Measurements from ENCODE around the gene FOXL2.

FOXL2 gene

DNA sequence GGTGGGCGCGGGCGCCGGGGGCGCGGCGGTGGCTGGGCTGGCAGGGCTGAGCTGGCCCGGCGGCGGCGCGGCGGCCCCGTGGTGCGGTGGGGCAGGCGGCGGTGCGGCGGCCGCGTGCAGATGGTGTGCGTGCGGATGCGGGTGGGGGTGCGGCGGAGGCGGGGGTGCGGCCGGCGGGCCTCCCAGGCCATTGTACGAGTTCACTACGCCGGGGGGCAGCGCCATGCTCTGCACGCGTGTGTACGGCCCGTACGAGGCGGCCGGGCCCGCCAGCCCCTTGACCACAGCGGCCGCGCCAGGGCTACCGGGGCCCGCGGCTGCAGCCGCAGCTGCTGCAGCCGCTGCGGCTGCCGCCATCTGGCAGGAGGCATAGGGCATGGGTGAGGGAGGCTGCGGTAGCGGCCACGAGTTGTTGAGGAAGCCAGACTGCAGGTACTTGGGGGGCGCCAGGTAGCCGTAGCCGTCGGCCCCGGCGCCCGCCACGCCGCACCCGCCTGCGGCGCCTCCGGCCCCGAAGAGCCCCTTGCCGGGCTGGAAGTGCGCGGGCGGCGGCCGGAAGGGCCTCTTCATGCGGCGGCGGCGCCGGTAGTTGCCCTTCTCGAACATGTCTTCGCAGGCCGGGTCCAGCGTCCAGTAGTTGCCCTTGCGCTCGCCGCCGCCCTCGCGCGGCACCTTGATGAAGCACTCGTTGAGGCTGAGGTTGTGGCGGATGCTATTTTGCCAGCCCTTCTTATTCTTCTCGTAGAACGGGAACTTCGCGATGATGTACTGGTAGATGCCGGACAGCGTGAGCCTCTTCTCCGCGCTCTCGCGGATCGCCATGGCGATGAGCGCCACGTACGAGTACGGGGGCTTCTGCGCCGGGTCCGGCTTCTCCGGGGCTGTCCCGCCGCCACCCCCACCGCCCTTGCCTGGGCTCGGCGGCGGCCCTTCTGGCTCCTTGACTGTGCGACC is 951 bp downstream of the FOXL2 start:
- DNase-seq, result peak; percentile 25

DNA sequence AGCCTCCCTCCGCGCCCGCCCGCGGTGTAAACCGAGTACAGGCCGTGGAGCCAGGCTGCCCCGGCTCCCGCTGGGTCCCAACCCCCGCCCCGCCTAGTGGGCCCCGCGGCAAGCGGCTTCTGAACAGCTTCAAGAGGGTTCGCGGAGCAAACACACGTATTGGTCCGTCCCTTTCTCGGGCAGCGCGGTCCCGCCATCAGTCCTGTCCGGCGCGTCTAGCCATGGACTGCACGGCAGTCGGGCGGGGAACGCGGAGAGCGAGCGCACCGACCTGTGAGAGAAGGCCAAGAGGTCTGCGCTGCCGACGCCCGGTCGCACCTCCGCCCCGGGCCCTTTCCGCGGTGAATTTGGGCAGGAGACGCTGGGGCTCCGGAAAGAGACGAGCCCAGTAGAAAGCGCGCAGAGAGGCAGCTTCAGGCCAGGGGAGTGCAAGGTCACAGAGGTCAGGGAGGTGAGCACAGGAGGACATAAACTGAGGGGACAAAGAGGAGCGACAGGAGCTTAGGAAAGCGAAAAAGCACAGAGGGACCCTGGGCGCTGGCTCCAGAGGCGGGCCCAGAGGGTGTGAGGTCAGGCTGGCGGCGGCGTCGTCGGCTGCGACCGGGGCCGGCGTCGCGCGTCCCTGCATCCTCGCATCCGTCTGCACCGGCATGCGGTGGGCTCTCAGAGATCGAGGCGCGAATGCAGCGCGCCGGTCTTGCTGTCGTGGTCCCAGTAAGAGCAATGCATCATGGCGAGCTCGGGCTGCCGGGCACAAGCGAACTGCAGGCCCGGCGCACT is 1.8 kb downstream of the FOXL2 start:
- peak; percentile 27 for DNase-seq

DNA sequence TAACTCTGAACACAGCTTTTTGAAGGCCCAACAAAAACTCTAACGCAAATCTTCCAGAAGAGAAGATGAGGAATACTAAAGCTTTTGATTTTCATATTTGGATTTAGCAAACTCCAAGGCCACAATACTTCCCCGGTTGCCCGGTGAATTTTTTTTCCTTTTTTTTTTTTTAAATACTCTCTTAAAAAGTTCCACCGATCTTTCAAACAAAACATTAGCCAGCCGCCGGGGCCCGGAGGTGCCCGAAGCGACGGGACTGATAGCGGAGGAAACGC is 2.3 kb downstream of the FOXL2 start:
- DNase-seq, result no peak

DNA sequence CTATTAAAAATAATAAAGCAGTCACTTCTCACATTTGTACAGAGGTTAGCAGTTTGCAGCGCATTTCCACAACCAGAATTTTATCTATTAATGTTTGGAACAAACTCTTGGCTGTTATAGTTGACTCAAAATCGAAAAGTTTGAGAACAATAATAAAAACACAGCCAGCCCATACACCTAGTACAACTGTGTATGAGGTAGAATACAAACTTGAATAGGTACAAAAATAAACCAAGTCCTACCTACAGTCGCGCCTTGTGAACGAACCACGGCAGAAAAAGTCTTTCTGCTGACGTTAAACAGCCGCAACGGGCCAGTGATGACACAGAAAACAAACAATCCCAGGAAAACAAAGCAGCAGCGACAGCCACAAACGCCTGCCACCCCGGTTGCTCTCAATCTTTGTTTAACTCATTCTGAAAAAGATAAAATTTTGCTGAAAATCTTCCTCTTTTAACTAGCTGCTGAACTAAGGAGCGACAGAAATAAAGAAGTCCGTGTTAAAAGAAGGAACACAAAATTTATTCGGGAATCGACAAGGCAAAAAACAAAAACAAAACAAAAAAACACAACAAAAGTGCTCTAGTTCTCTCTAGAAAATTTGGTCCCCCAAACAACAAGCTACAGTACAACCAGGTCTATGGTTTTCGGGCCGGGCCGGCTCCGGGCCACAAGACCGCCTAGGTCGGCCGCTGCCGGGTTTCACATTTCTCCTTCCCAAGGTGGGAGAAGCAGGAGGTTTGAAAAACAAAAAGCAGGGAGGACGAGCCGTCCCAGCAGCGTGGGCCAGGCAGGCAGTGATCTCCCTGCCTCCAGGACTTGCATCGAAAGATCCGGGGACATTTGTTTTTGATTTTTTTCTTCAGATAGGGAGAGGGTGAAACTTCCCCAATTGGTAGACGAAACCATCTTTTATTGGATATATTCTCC is 2.9 kb downstream of the FOXL2 start:
- no peak for DNase-seq

DNA sequence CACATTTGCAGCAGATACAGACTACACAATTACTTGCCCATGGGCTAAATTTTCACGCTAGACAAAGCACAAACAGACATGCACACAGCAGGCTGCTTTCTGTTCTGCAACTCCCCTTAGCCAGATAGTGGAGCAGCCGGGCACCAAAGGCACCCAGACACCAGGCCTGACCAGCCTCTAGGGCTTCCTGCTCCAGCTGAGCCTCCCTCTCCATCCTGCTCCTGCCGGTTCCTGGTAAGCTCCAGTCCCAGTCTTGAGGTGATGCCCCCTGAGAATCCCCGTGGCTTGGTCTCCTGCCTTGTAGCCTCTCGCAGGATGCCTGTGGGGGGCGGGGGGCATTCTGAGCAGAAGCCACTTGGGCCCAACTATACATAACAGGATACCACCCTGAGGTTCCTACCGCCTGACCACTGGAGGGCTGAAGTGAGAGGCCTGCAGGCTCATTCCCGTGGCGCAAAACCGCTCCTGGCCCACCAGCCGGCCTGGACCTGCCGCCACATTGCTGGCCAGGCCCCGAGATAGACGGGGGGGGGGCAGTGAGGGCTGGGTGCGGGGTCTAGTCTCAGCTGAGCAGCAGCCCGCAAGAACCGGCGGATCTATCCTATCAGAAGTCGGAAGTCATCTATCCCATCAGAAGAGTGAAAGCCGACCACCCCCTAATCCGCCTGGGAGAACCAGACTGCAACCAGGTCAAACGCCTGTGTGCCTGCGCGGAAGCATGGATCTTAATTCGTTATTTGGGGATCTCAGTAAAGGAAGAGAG is 3.9 kb downstream of the FOXL2 start:
- DNase-seq, result no peak

DNA sequence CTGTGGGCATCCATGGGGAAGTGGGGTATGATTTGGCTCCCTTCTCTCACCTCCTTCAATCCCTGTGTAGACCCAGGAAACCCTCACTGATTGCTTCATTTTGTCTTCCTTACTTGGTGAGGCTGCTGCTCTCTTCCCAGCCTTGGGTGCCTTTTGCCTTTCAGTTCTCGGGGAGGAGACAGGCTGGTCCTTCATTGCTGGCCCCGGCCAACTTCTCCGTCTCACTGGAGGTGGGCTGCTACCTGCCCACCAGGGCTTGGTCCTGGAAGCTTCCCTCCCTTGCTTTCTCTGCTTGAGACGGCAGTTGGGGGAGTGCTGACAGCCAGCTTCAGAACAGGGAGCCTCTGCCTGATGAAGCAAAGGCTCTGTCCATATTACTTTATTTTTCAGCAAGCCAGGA is 4.7 kb downstream of the FOXL2 start:
- no peak for DNase-seq

DNA sequence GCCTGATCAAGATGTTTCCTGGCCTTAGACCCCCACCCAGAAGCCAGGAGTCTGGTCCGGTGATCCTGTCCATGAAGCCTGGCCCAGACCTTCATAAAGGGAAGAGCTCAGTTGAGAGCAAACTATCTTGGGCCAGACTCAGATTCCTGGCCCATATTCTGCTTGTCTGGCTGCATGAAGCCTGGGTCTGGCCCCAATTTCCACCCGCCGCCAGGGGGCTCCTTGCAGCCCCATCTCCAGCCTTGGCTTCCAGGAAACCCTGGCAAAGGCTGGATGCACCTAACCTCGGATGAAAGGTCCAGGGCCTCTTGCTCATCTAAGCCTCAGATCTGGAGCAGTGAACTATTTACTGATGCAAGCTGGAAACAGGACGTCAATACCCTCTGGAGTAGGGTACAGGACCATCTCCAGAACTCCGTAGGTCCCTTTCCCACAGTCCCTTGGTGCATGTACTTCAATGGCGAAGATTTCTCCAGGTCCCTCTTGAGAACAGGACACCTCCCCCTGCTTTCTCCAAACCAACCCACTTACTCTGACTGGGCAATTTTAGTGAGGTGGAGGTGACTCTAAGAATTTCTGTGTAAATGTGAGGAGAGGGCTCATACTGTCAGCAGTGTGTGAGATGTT is 5.6 kb downstream of the FOXL2 start:
- no peak for DNase-seq

DNA sequence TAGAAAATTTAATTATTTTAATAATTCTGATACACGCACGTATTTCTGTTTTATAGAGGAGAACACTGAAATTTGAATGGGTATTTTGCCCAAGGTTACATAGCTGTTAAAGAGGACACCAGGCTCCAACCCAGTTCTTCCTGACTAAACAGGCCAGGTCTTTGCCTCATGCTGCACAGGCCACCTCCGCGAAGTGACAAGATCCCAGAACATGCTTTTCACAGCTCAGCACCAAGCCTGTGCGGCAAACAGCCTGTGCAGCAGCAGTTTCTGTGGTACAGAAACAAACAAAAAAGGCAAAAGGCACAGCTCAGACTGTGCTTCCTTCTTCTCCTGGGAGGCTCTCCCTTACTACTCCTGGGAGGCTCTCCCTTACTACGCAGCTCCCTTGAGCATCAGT is 6.5 kb downstream of the FOXL2 start:
- no peak for DNase-seq

DNA sequence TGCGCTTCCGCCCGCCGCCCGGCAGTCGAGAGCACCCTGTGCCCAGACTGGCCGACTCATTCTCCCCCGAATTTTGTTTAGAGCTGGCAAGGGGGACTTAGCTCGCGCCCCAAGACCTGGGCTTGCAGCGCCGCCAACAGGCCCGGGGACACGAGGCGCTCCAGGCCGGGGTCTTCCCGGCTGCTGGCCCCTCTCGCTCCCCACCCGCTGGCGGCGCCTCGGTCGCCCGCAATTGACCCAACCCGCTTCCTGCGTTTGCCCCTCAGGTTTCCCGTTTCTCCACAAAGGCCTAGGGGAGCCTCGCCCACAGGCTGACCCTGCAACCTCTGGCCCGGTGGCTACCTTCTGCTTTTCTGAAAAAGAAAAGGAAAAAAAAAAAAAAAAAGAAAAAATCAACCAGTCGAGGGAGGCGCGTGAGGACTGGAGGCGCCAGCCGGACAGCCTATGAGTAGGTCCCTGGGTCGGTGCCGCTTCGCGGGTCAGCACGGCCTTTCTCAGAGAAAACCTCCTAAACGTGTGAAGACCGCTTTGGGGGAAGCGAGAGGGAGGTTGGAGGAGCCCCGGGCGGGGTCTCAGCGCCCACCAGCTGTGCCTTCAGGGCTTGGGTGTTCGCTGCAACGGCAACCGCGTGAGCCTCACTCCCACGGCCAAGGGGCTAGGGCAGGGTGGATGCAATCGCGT is 7.2 kb downstream of the FOXL2 start:
- no peak for DNase-seq

DNA sequence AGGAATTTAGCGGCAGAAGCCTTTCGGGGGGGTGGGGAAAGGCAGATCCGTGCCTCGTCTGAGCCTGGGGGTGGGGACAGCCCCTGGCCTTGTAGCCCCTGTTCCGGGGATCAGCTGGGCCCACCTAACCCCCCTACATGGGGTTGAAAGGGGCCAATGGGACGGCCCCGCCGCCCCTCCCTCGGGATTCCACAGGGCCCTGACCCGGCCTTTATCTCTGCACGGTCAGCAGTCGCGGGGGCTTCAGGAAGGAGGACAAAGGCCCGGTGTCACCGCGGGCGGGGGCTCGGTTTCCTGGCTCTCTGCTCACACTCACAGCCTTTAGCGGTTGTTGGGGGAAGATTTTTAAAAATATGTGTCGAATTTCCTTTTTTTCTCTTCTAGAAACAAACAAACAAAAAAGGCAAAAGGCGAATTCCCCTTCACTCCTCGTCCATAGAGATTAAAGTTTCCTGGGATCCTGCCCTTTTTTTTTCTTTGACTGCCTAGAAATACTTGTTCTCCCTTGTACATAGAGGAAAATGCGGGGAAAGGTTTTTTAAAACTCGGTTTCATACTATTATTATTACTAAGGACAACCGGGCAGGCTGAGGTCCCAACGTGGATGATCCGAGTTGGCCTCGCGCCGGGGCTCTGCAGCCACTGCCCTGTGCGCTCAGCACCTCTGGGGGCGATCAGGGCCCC is 7.9 kb downstream of the FOXL2 start:
- no peak for DNase-seq

DNA sequence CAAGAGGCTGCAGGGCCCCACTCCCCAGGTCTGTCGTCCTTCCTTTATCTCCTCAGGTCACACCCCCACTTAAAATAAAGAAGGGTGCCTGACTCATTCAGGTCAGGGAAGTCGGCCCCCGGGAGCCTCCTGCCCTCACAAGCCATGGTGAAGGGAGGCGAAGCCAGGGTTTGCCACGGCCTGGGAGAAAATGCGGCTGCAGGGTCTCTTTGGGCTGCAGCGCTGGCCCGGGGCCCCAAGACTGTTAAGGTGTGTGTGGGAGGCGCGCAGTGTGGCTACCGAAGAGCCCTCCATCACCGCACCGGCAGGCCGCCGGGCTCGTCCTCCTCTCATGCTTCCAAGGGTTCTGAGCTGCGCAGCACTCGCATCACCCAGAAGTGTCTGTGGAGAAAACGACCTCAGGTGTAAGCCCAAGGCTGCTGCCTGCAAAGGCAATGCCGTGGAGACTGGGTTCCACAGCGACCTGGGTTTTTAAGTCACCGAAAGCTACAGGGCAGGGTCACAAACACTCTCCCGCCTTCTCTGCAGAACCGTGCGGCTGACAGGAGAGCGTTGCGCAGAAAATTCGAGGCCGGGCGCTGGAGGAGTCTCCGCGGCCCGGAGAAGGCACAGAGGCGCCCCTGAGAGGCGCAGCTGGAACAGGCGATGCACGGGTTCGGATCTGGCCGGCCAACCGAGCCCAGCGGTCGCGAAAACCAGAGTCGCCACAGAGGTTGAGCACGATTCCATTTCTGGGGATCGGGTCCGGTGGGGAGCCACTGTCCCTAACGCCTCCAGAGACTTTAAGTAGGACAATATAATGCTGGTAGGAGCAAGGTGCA is 8.7 kb downstream of the FOXL2 start:
- no peak for DNase-seq

DNA sequence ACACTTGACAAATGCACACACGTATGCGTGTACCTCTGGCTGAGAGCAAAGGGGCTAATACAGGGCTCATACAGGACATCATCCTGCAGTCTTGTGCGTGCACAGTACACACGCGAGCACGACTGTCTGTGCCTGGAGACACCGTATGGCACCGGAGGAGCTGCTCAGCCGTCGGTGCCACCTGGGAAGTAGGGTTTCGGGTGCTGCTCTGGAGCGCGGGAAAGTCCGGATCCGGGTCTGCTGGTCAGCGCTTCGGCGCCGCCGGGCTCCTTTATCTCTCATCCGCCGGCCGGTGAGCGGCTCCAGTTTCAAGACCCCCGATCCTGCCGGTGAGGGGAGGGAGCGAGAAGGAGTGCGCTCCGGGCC is 9.3 kb downstream of the FOXL2 start:
- DNase-seq, result no peak

DNA sequence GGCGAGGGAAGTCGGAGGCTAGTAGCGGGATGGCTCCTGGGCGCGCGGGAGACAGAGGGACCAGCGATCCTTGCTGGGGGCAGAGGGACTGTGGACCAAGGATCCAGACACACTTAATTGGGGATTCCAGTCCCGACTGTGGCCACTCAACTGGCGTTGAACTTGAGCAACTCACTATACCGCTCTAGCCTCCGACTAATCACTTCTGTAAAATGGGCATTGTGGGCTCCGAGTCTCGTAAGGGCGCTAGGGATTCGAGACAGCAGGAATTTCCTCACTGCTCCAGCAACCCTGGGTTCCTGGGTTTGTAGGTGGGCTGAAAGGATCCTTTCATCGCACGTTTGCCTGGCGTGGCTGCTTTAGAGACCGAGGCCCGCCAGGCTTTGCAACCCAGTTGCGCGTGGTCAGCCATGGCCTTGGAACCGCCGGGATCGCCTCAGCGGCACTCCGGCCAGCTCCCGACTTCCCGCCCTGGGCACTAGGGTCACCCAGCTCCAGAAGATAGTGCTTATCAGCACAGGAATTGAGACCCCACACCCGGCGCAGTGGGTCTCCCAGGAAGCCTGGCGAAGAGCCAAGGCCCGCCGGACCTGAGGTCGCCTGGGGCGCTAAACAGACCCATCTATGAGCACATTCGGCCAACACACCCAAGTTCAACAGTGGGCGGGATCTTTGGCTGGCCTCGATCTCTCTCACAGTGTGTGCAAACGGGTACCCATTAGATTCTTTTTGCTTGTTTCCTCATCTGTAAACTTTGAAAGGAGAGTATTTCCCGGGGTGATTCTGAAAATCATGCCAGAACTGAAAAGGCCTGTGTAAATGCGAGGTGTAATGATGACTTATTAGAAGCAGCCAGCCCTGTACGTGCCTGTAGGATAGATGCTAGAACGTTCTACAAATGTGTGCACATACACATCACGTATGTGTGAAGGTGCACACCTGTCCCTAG is 9.9 kb downstream of the FOXL2 start:
- no peak for DNase-seq

DNA sequence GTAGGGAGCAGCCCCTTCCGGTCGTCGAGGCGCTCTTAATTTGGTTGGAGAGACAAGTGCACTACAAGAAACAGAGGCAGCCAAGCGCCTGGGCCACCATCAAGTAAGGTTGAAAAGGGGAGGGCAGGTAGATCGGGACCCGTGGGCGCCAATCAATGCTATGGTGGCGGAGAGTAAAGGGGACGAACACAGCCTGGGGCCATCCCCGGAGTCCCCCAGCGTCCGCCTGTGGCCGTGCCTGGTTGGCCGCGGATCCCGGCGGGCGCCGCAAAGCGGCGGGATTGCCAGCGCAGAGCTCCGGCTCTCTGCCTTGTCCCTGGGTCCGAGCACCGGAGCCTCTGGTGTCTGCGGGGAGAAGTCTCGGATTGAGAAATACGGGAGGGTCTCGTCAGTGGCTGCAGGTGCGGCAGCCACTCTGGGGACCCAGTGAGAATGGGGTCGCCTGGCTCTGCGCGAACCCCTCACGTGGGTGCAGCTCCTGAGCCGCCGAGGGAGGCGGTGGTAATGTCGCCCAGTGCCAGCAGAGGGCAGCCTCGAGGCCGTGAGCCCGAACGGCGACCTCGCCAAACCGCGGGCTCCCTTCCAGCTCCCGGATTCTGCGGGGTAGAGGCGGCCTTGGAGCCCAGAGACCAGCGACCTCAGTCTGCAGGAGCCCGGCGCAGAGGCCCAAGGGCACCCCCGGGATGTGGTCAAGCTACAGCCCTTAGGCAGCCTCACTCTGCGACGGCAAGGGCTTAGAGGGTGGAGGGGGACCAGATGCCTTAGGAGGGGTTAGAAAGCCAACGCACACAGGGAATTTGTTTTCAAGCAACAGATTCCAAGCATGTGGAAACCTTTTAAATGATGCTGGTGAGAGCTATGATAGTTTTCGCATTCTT is 10.8 kb downstream of the FOXL2 start:
- peak; percentile 75 for DNase-seq

DNA sequence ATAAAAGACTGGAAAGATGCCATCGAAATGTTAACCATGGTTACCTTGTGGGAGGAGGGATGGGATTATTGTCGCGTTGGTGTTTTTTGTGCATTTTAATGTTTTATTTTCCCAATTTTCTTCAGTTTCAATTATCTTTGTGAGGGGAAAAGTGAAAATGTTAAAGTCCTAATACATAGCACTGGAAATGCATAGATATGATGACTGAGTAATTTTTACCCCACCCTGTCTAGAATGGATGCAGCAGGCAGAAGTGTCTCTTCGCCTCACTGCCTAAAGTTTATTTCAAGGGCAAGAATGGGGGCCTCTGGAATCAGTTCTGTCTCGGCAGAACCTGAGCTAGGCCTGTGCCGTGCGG is 11.5 kb downstream of the FOXL2 start:
- DNase-seq, result no peak

DNA sequence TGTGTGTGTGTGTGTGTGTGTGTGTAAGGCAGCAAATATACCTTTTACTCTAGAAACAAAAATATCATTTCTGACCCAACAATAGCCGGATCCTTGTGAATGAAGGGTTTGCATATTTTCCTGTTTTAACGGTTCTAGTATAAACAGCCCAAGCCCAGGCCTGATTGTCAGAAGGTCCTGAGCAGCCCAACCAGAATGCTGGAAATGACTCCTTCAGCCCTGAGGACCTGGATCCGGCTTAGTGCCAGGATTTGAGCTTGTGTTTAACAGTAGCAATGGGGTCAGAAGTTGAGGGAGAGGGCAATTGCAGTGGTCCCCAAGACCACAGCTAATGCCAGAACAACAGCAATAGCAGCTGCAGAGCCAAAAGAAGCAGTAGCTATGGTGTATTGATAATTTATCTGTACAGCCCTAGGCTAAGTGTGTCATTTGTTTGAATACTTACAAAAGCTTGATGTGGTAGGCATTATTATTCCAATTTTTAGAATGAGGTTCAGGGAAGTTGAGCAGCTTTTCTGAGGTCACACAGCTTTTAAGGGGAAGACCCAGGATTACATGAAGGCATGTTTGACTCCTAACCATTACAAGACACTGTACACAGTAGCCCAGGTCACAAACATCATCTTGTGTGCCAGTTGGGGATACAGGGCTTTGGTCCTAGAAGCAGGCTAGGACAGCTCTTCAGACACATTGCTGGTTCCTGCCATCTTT is 12.8 kb downstream of the FOXL2 start:
- no peak for DNase-seq

DNA sequence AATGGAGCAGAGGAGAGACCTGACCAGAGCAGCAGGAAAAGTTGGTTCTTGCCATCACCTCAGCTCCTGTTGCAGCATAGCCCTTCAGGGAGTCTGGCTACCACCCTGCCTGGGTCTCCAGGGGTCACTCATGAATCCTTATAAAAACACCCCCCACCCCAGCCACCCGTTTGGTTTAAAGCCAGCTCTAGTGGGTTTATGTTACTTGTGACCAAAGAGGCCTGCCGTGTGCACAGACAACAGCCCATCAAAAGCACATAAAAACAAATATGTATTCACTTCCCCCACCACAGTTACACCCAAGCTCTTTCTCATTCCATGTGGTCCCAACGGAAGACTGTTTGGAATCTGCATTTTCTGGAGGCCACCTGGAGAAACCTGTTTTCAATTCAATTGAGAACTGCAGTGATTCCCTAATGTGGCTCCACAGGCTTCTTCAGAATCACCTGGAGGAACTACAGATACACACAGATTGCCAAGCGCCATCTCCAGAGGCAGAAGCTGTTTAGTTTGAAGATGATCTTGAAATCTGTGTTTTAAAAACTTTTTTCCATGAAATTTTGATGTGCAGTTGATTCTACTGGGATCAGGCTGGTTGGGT is 13.8 kb downstream of the FOXL2 start:
- DNase-seq, result no peak

Measured in CD4-positive, alpha-beta T cell treated with Interleukin-17A for 4 hours (primary cell).